Mesenchymal stem cell (in vitro differentiated cells and primary cell): ENCODE results near the gene FREM1.
A peak's percentile ranks its signal among the peaks of the same experiment; 100 is the strongest.

Source experiments
- DNase-seq: peaks from one replicate; pipeline ENCODE4 v3.0.0-alpha.2; 2013
- H2AFZ ChIP-seq: one replicate; pipeline ENCODE4 v1.6.1; 2013; ENCODE audit warnings: low read depth, mild to moderate bottlenecking, control low read depth, inconsistent platforms, low read length, moderate library complexity
- H2AK5ac ChIP-seq: 2 replicates; pipeline ENCODE4 v1.6.1; 2013; ENCODE audit warnings: low read length, moderate library complexity, mild to moderate bottlenecking, inconsistent platforms; ENCODE audit not compliant: severe bottlenecking
- H2BK120ac ChIP-seq: one replicate; pipeline ENCODE4 v1.6.1; 2013; ENCODE audit warnings: low read depth, mild to moderate bottlenecking, inconsistent platforms, low read length, moderate library complexity
- H2BK12ac ChIP-seq, 2 experiments: one replicate each; pipeline ENCODE4 v1.6.1; 2013; ENCODE audit warnings: inconsistent platforms in 2 of 2, low read length in 2 of 2, mild to moderate bottlenecking in 2 of 2, moderate library complexity in 2 of 2, control low read depth in 1 of 2
- H2BK15ac ChIP-seq: one replicate; pipeline ENCODE4 v1.6.1; 2013; ENCODE audit warnings: mild to moderate bottlenecking, low read depth, inconsistent platforms; ENCODE audit not compliant: poor library complexity, severe bottlenecking
- H2BK5ac ChIP-seq: 2 replicates; pipeline ENCODE4 v1.6.1; 2013; ENCODE audit warnings: low read depth, mild to moderate bottlenecking, low read length, control low read depth, inconsistent platforms; ENCODE audit not compliant: poor library complexity, severe bottlenecking
- H3K14ac ChIP-seq, 2 experiments: one replicate each; pipeline ENCODE4 v1.6.1; 2013; ENCODE audit warnings: inconsistent platforms in 2 of 2, low read length in 2 of 2, control low read depth in 1 of 2, mild to moderate bottlenecking in 1 of 2, moderate library complexity in 1 of 2
- H3K18ac ChIP-seq, 2 experiments: one replicate each; pipeline ENCODE4 v1.6.1; 2013; ENCODE audit warnings: inconsistent platforms in 2 of 2, low read length in 2 of 2, control low read depth in 1 of 2, low read depth in 1 of 2, mild to moderate bottlenecking in 1 of 2
- H3K23ac ChIP-seq, 2 experiments: one replicate each; pipeline ENCODE4 v1.6.1; 2013; ENCODE audit warnings: inconsistent platforms in 2 of 2, low read length in 2 of 2, mild to moderate bottlenecking in 2 of 2, moderate library complexity in 2 of 2, control low read depth in 1 of 2
- H3K27ac ChIP-seq: 2 replicates; pipeline ENCODE4 v1.5.1; 2013; ENCODE audit warnings: mild to moderate bottlenecking, moderate library complexity, low read length, control low read depth, inconsistent platforms; ENCODE audit not compliant: poor library complexity, severe bottlenecking
- H3K27me3 ChIP-seq, 2 experiments: 2 replicates each; pipeline versions ENCODE4 v1.6.1 to v1.7.0; 2013; ENCODE audit warnings: low read length in 2 of 2, mild to moderate bottlenecking in 2 of 2, moderate library complexity in 2 of 2, control low read depth in 1 of 2, inconsistent platforms in 1 of 2; ENCODE audit not compliant: control insufficient read depth in 1 of 2, insufficient read depth in 1 of 2
- H3K36me3 ChIP-seq, 2 experiments: 2 replicates each; pipeline versions ENCODE4 v1.6.1 to v1.7.0; 2013; ENCODE audit warnings: low read length in 2 of 2, control low read depth in 1 of 2, inconsistent platforms in 1 of 2, low read depth in 1 of 2, mild to moderate bottlenecking in 1 of 2; ENCODE audit not compliant: insufficient read depth in 2 of 2, control insufficient read depth in 1 of 2
- H3K4ac ChIP-seq, 2 experiments: one replicate each; pipeline ENCODE4 v1.6.1; 2013; ENCODE audit warnings: inconsistent platforms in 2 of 2, low read length in 2 of 2, mild to moderate bottlenecking in 2 of 2, moderate library complexity in 2 of 2, control low read depth in 1 of 2, low read depth in 1 of 2
- H3K4me1 ChIP-seq: 2 replicates; pipeline ENCODE4 v1.6.1; 2013; ENCODE audit warnings: low read depth, low read length, control low read depth; ENCODE audit not compliant: control insufficient read depth, insufficient read depth
- H3K4me2 ChIP-seq: 2 replicates; pipeline ENCODE4 v1.6.1; 2013; ENCODE audit warnings: low read length, mild to moderate bottlenecking, inconsistent platforms; ENCODE audit not compliant: poor library complexity, severe bottlenecking
- H3K4me3 ChIP-seq, 2 experiments: 2 replicates each; pipeline versions ENCODE4 v1.5.1 to v1.7.0; 2013; ENCODE audit warnings: low read length in 2 of 2, mild to moderate bottlenecking in 2 of 2, control low read depth in 1 of 2, low read depth in 1 of 2; ENCODE audit not compliant: insufficient read depth in 1 of 2
- H3K79me1 ChIP-seq: replicated peaks from 2 replicates; pipeline ENCODE4 v1.6.1; 2013; ENCODE audit warnings: mild to moderate bottlenecking, control low read depth, low read length, inconsistent platforms; ENCODE audit not compliant: poor library complexity, severe bottlenecking
- H3K9ac ChIP-seq: 2 replicates; pipeline ENCODE4 v1.7.0; 2013; ENCODE audit warnings: mild to moderate bottlenecking, low read length, moderate library complexity
- H3K9me3 ChIP-seq: 2 replicates; pipeline ENCODE4 v1.7.0; 2013; ENCODE audit warnings: mild to moderate bottlenecking, low read length; ENCODE audit not compliant: control insufficient read depth
- H4K8ac ChIP-seq: one replicate; pipeline ENCODE4 v1.6.1; 2013; ENCODE audit warnings: inconsistent platforms, mild to moderate bottlenecking, low read length, moderate library complexity
- H4K91ac ChIP-seq: one replicate; pipeline ENCODE4 v1.6.1; 2013; ENCODE audit warnings: mild to moderate bottlenecking, low read length, inconsistent platforms
- WGBS: methylation state at CpG from one replicate; pipeline ENCODE4 v1.1.7; 2013; ENCODE audit warnings: mixed read lengths; 5-methylcytosine and 5-hydroxymethylcytosine counted together

Gene FREM1

DNA sequence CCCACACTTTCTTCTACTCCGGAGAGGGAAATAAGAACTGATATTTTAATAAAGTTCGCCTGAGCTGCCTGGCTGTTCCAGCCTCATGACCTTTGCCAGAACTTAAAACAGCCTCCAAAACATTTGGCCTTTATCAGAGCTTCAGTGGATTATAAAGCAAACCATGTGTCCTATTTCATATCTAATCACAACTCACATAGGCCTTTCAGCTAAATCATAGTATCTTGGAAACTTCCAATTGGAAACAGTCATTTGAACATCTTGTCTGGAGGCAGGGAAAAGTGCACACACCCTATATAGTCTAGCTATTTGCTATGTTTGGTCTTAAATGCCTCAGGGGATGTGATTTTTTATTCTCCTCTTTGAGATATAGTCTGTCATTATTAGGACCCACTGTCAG lies 46.0 kb upstream of the FREM1 start:
- no peak overlapping the region for H2BK5ac ChIP-seq
- H3K14ac ChIP-seq = no peak overlapping the region
- no peaks in the 10 kb centered on the region for H3K4me1 ChIP-seq
- H3K4ac ChIP-seq = no peak overlapping the region
- H3K27ac ChIP-seq = no peak overlapping the region
- no peak overlapping the region for H4K8ac ChIP-seq
- H2BK15ac ChIP-seq = no peak overlapping the region
- H2BK12ac ChIP-seq = no peak overlapping the region
- H2AK5ac ChIP-seq = no peak overlapping the region
- 97% methylated on average over 2 of the region's 2 CpGs for WGBS
- H2AFZ ChIP-seq = no peak overlapping the region
- no peak overlapping the region for H4K91ac ChIP-seq
- no peak for DNase-seq
- H3K18ac ChIP-seq = no peak overlapping the region
- no peak overlapping the region for H3K4me2 ChIP-seq
- H3K79me1 ChIP-seq = no peaks in the 10 kb centered on the region
- H3K9me3 ChIP-seq = no peaks in the 10 kb centered on the region
- no peak overlapping the region for H3K23ac ChIP-seq
- H3K9ac ChIP-seq = peak overlapping the region; percentile 22
- no peak overlapping the region for H2BK120ac ChIP-seq
- H3K4me3 ChIP-seq = no peak overlapping the region
- no peaks in the 10 kb centered on the region for H3K27me3 ChIP-seq
- no peaks in the 10 kb centered on the region for H3K36me3 ChIP-seq

- Histone ChIP-seq H3K27me3 (no peaks in the 10 kb centered on the region), H3K23ac (no peak overlapping the region), H3K9ac (no peak overlapping the region), H2BK120ac (no peak overlapping the region), H2AFZ (no peak overlapping the region), H4K8ac (no peak overlapping the region), H3K27ac (no peak overlapping the region), H3K36me3 (no peaks in the 10 kb centered on the region), H3K4ac (no peak overlapping the region), H3K4me3 (no peak overlapping the region), H4K91ac (no peak overlapping the region), H2BK5ac (no peak overlapping the region), H3K4me2 (no peak overlapping the region), H3K14ac (no peak overlapping the region), H2AK5ac (no peak overlapping the region), H3K4me1 (no peaks in the 10 kb centered on the region), H3K79me1 (no peaks in the 10 kb centered on the region), H3K18ac (no peak overlapping the region), H2BK15ac (no peak overlapping the region), H3K9me3 (no peaks in the 10 kb centered on the region), H2BK12ac (no peak overlapping the region)
- DNase-seq = no peak
- 92% methylated on average over 4 of the region's 4 CpGs for WGBS
These were observed 35.1 kb upstream of the FREM1 start for GRCh38 chr9:14945351-14945750.

GRCh38 chr9:14941501-14942405 lies 31.5 kb upstream of the FREM1 start:
- H2BK120ac ChIP-seq = no peak overlapping the region
- H3K4ac ChIP-seq = no peak overlapping the region
- H3K9me3 ChIP-seq = no peaks in the 10 kb centered on the region
- H3K4me2 ChIP-seq = no peak overlapping the region
- peak; percentile 37 for DNase-seq
- H3K27me3 ChIP-seq = no peaks in the 10 kb centered on the region
- no peak overlapping the region for H3K27ac ChIP-seq
- no peak overlapping the region for H4K8ac ChIP-seq
- H3K4me3 ChIP-seq = no peak overlapping the region
- H3K36me3 ChIP-seq = no peaks in the 10 kb centered on the region
- no peak overlapping the region for H2BK12ac ChIP-seq
- no peak overlapping the region for H2AFZ ChIP-seq
- peak overlapping the region; percentile 15 for H3K9ac ChIP-seq
- no peak overlapping the region for H2AK5ac ChIP-seq
- no peak overlapping the region for H2BK15ac ChIP-seq
- no peak overlapping the region for H4K91ac ChIP-seq
- H3K79me1 ChIP-seq = no peaks in the 10 kb centered on the region
- H2BK5ac ChIP-seq = no peak overlapping the region
- no peak overlapping the region for H3K23ac ChIP-seq
- 41% methylated on average over 6 of the region's 7 CpGs for WGBS
- no peaks in the 10 kb centered on the region for H3K4me1 ChIP-seq
- peak overlapping the region in 1 of 2 experiments; percentile 49 for H3K18ac ChIP-seq
- no peak overlapping the region for H3K14ac ChIP-seq

DNA sequence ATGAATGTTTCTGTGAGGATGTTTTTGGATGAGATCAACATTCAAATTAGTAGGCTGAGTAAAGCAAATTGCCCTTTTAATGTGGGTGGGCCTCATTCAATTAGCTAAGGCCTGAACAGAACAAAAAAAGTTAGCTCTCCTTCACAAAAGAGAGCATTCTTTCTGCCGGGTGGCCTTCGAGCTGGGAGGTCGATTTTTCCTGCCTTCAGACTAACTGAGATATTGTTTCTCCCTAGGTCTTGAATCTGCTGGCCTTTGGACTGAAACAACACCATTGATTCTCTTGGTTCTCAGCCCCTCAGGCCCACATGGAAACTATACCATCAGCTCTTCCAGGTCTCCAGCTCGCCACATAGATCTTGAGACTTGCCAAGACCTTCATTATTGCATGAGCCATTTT lies 29.1 kb upstream of the FREM1 start:
- Histone ChIP-seq H2AFZ (no peak overlapping the region), H4K91ac (no peak overlapping the region), H4K8ac (no peak overlapping the region), H3K79me1 (no peaks in the 10 kb centered on the region), H3K4me3 (no peak overlapping the region), H2AK5ac (no peak overlapping the region), H3K27ac (no peak overlapping the region), H2BK15ac (no peak overlapping the region), H2BK5ac (no peak overlapping the region), H3K23ac (no peak overlapping the region), H2BK12ac (no peak overlapping the region), H3K9ac (no peak overlapping the region), H3K4me1 (no peaks in the 10 kb centered on the region), H3K18ac (no peak overlapping the region), H2BK120ac (no peak overlapping the region), H3K4ac (no peak overlapping the region), H3K4me2 (no peak overlapping the region), H3K14ac (no peak overlapping the region), H3K36me3 (no peaks in the 10 kb centered on the region), H3K9me3 (no peaks in the 10 kb centered on the region), H3K27me3 (no peaks in the 10 kb centered on the region)
- 87% methylated on average over 4 of the region's 4 CpGs for WGBS
- no peak for DNase-seq
